Activated T-cell treated with anti-CD3 and anti-CD28 coated beads, Interleukin-2, amount 50 U/mL, for 4 hours (primary cell): ENCODE data around the gene KIF5C. TPM values are rescaled to one million over a fixed set of nuclear protein-coding genes. Genes with fewer than 3 reads are reported as not detected.
A peak's percentile ranks its signal among the peaks of the same experiment; 100 is the strongest.

Experiments
- ATAC-seq, 2 donors: fragments of 200-7000 bp; cut with Tn5 transposase; one replicate each; pipeline ENCODE4 v1.10.0; 2021
- DNase-seq: peaks from one replicate; pipeline ENCODE4 v3.0.0-alpha.2; 2020
- H3K27me3 Mint-ChIP-seq: one replicate; pipeline ENCODE4 v1.8.0; 2021; ENCODE audit warnings: low read depth, mixed read lengths
- H3K36me3 Mint-ChIP-seq: one replicate; pipeline ENCODE4 v1.8.0; 2022; ENCODE audit warnings: mixed read lengths; ENCODE audit not compliant: insufficient read depth
- H3K4me1 Mint-ChIP-seq: one replicate; pipeline ENCODE4 v1.8.0; 2021; ENCODE audit warnings: low read depth, mixed read lengths
- H3K4me3 Mint-ChIP-seq: one replicate; pipeline ENCODE4 v1.8.0; 2021; ENCODE audit warnings: mild to moderate bottlenecking, moderate library complexity, mixed read lengths
- H3K9me3 Mint-ChIP-seq: one replicate; pipeline ENCODE4 v1.8.0; 2021; ENCODE audit warnings: mixed read lengths
- total RNA-seq, 3 donors: library from RNA; stranded (reverse); gene quantifications; one replicate each; pipeline ENCODE4 v1.2.1, GENCODE V29; 2021

KIF5C gene
- total RNA-seq, 3 donors from 2014 or later: 4.2 to 7.3 (median 5.5) TPM

- Mint-ChIP-seq H3K4me3 (no peak overlapping the region), H3K36me3 (no peaks in the 10 kb centered on the region), H3K4me1 (no peaks in the 10 kb centered on the region), H3K27me3 (no peaks in the 10 kb centered on the region), H3K9me3 (no peaks in the 10 kb centered on the region)
- DNase-seq (no peak), ATAC-seq (no peak)
These were observed 26.1 kb downstream of the KIF5C start for GRCh38 chr2:148901142-148901541.

DNA sequence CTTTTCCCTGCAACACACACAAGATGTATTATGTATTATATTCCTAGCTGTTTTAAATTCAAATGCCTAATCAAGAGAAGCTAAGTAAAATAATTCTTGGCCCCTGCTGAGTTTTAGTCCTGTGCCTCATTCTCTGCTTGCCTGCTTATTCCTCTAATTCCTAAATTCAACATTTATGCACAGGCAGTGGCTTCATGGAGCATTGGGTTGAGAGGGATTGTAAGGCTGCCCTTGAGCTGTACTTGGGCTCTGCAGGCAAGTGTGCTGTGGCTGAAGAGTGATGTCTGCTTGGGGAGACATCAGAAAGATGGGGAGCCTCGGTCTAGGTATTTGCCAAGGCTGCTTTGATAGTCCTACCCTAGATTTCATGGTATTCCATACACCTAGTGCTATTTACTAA, 27.8 kb downstream of the KIF5C start:
- ATAC-seq (no peak), DNase-seq (no peak)
- Mint-ChIP-seq H3K27me3 (no peaks in the 10 kb centered on the region), H3K4me3 (no peak overlapping the region), H3K9me3 (no peaks in the 10 kb centered on the region), H3K4me1 (no peaks in the 10 kb centered on the region), H3K36me3 (no peaks in the 10 kb centered on the region)

DNA sequence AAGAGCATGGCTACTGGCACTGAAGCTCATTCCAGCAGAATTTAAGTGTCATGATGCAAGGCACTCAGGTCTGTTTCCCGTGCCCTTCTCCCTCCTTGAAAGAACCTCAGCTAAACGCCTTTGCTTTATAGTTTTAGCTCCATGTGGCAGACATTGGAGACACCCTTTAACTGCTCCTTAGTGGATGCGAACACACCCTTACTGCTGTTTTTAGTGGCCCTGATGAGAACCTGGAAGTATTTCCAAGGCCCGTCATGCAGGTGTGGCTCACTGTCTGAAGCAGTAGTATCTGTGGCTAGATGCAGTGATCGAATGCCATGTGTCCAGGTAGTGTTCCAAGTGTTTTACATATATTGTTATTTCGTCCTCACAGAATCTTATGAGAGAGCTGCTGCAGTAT, 28.3 kb downstream of the KIF5C start:
- no peak for DNase-seq
- Mint-ChIP-seq H3K27me3 (no peaks in the 10 kb centered on the region), H3K9me3 (no peaks in the 10 kb centered on the region), H3K36me3 (no peaks in the 10 kb centered on the region), H3K4me3 (no peak overlapping the region), H3K4me1 (no peaks in the 10 kb centered on the region)
- no peak for ATAC-seq

- no peak for DNase-seq
- H3K9me3 Mint-ChIP-seq: no peaks in the 10 kb centered on the region
- no peaks in the 10 kb centered on the region for H3K4me1 Mint-ChIP-seq
- no peaks in the 10 kb centered on the region for H3K36me3 Mint-ChIP-seq
- no peak for ATAC-seq
- no peak overlapping the region for H3K4me3 Mint-ChIP-seq
- no peaks in the 10 kb centered on the region for H3K27me3 Mint-ChIP-seq
These were observed 29.0 kb downstream of the KIF5C start for GRCh38 chr2:148903979-148904378.

DNA sequence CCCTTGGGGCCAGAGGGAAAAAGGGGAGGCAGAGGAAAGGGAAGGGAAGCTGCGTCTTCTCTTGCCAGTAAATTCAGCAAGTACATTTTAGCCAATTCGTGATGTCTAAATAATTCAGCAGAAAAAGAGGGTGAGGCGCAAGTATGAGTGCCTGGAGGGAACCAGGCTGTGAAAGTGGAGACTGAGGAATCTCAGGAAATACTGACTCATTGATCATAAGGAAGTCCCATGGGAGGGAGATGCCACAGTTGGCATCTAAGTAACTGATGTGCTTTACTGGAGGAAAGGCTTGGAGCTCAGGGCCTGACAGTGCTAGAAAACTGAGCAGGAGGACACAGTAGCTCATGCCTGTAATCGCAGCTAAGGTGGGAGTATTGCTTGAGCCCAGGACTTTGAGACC, 31.1 kb downstream of the KIF5C start:
- Mint-ChIP-seq H3K9me3 (no peaks in the 10 kb centered on the region), H3K36me3 (no peaks in the 10 kb centered on the region), H3K27me3 (no peaks in the 10 kb centered on the region), H3K4me1 (peaks cover 2% of the 10 kb centered on the region), H3K4me3 (no peak overlapping the region)
- no peak for ATAC-seq
- DNase-seq: no peak

- Mint-ChIP-seq H3K9me3 (no peaks in the 10 kb centered on the region), H3K4me1 (peaks cover 2% of the 10 kb centered on the region), H3K4me3 (no peak overlapping the region), H3K27me3 (no peaks in the 10 kb centered on the region), H3K36me3 (no peaks in the 10 kb centered on the region)
- ATAC-seq (no peak), DNase-seq (no peak)
These were observed 32.2 kb downstream of the KIF5C start for GRCh38 chr2:148907085-148907785.

- DNase-seq (no peak), ATAC-seq (no peak)
- H3K27me3 Mint-ChIP-seq: no peaks in the 10 kb centered on the region
- no peak overlapping the region for H3K4me3 Mint-ChIP-seq
- H3K36me3 Mint-ChIP-seq: no peaks in the 10 kb centered on the region
- no peaks in the 10 kb centered on the region for H3K9me3 Mint-ChIP-seq
- H3K4me1 Mint-ChIP-seq: peaks cover 2% of the 10 kb centered on the region
These were observed 34.1 kb downstream of the KIF5C start for GRCh38 chr2:148909114-148909513.

GRCh38 chr2:148913061-148913460, 38.0 kb downstream of the KIF5C start:
- Mint-ChIP-seq H3K27me3 (no peaks in the 10 kb centered on the region), H3K36me3 (no peaks in the 10 kb centered on the region), H3K9me3 (no peaks in the 10 kb centered on the region), H3K4me3 (no peak overlapping the region), H3K4me1 (peaks cover 2% of the 10 kb centered on the region)
- DNase-seq: no peak
- no peak for ATAC-seq

- Mint-ChIP-seq H3K36me3 (no peaks in the 10 kb centered on the region), H3K4me3 (no peak overlapping the region), H3K9me3 (peaks cover 3% of the 10 kb centered on the region), H3K27me3 (no peaks in the 10 kb centered on the region), H3K4me1 (peaks cover 2% of the 10 kb centered on the region)
- DNase-seq (no peak), ATAC-seq (no peak)
These were observed 38.5 kb downstream of the KIF5C start for GRCh38 chr2:148913492-148913891.

DNA sequence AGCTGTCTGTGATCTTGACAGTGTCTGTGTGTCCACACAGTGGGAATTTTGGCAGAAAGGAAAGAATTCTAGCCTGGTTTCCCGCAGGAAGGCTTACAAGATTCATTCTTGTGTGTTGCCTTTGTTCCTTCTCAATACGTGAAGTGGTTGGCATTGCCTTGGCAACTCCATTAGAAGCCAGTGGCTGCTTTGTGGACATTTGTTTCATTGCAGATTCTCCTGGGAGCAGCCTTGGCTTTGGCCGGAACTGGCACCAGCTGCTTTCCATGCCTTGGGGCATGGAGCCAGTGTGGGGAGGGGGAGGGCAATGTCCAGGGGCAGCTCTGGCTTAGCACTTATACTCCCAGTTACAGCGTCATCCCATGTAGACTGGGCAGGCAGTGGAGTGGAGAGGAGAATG, 39.4 kb downstream of the KIF5C start:
- ATAC-seq (no peak), DNase-seq (no peak)
- Mint-ChIP-seq H3K9me3 (peaks cover 10% of the 10 kb centered on the region), H3K4me1 (peaks cover 2% of the 10 kb centered on the region), H3K36me3 (peaks cover 2% of the 10 kb centered on the region), H3K27me3 (no peaks in the 10 kb centered on the region), H3K4me3 (no peak overlapping the region)

- peaks cover 2% of the 10 kb centered on the region for H3K36me3 Mint-ChIP-seq
- no peaks in the 10 kb centered on the region for H3K4me1 Mint-ChIP-seq
- no peak overlapping the region for H3K4me3 Mint-ChIP-seq
- DNase-seq: no peak
- peaks cover 10% of the 10 kb centered on the region for H3K9me3 Mint-ChIP-seq
- ATAC-seq: peak; percentile 27 to 67
- no peaks in the 10 kb centered on the region for H3K27me3 Mint-ChIP-seq
These were observed 42.4 kb downstream of the KIF5C start for GRCh38 chr2:148917431-148917830.

GRCh38 chr2:148918554-148918953, 43.5 kb downstream of the KIF5C start:
- no peak for ATAC-seq
- DNase-seq: no peak
- no peaks in the 10 kb centered on the region for H3K27me3 Mint-ChIP-seq
- peaks cover 2% of the 10 kb centered on the region for H3K36me3 Mint-ChIP-seq
- no peak overlapping the region for H3K4me3 Mint-ChIP-seq
- no peaks in the 10 kb centered on the region for H3K4me1 Mint-ChIP-seq
- peaks cover 10% of the 10 kb centered on the region for H3K9me3 Mint-ChIP-seq

DNA sequence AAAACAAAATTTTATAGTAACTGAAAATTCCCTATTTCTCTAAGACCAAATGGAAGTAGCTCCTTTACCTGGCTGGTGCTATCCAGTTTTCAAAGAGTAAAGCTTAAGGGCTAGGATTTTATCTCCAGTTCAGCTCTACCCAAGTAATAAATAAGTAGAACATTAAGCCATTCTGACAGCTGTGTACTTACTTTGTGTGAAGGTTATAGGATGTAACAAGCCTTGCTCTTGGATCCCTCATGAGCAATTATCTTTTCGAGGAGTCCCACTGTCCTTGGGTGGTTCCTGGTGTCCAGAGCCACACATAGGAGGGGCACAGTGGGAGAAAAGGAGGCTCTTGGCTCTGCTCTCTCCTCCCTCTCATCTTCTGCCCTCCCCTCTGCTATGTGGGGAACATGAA, 45.5 kb downstream of the KIF5C start:
- peaks cover 1% of the 10 kb centered on the region for H3K4me1 Mint-ChIP-seq
- DNase-seq: no peak
- no peaks in the 10 kb centered on the region for H3K27me3 Mint-ChIP-seq
- no peak for ATAC-seq
- peaks cover 6% of the 10 kb centered on the region for H3K36me3 Mint-ChIP-seq
- H3K4me3 Mint-ChIP-seq: no peak overlapping the region
- peaks cover 10% of the 10 kb centered on the region for H3K9me3 Mint-ChIP-seq

GRCh38 chr2:148922062-148922461, 47.0 kb downstream of the KIF5C start:
- ATAC-seq: no peak
- DNase-seq: no peak
- Mint-ChIP-seq H3K27me3 (no peaks in the 10 kb centered on the region), H3K36me3 (peaks cover 8% of the 10 kb centered on the region), H3K9me3 (peaks cover 10% of the 10 kb centered on the region), H3K4me3 (no peak overlapping the region), H3K4me1 (peaks cover 13% of the 10 kb centered on the region)

DNA sequence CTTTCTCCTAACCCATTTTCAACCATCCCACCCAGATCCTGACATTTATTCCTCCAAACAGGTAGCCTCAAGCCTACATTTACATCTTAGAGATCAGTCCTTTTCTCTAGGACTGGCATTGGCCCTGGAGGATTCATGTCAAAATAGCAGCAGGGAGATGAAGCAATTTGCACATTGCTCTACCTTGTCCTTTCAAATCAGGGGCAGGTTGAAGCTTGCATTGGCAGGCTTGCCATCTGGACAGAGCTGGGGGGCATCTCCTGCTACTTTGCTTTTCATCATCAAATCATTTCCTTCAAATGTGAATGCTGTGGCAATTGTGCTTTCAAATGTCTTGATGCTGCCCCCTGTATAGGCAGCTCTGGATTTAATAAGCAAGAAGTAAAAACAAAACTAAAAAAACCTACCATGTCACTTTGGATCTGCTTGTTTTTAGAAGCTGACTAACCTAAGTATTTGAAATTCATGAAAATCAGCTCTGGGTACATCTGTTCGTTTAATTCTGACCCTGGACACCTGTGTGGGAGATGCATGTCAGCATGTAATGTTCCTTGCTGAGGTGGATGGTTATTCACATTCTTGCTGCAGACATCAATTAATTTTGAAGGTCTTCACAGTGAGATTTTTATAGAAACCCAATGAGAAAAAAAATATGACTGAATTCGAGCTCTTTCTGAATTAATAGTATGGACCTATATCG, 47.9 kb downstream of the KIF5C start:
- ATAC-seq: no peak
- Mint-ChIP-seq H3K4me3 (no peak overlapping the region), H3K36me3 (peaks cover 8% of the 10 kb centered on the region), H3K4me1 (peaks cover 20% of the 10 kb centered on the region), H3K9me3 (peaks cover 10% of the 10 kb centered on the region), H3K27me3 (no peaks in the 10 kb centered on the region)
- no peak for DNase-seq
